ENCODE measurements around the gene KHNYN.

The KHNYN gene

GRCh38 chr14:24397639-24398292, 32.0 kb upstream of the KHNYN start:
- Mint-ChIP-seq H3K4me3 (peak overlapping the region; percentile 50), H3K27me3 (peaks cover 4% of the 10 kb centered on the region), H3K9me3 (ENCODE audit: low read depth) (no peaks in the 10 kb centered on the region), H3K27ac (no peak overlapping the region), H3K4me1 (ENCODE audit: low read depth) (peaks cover 8% of the 10 kb centered on the region), H3K36me3 (no peaks in the 10 kb centered on the region)

- H3K36me3 Mint-ChIP-seq, result no peaks in the 10 kb centered on the region
- H3K27me3 Mint-ChIP-seq, result peaks cover 3% of the 10 kb centered on the region
- peaks cover 8% of the 10 kb centered on the region for H3K4me1 Mint-ChIP-seq (ENCODE audit: low read depth)
- no peak overlapping the region for H3K4me3 Mint-ChIP-seq
- H3K27ac Mint-ChIP-seq, result no peak overlapping the region
- no peaks in the 10 kb centered on the region for H3K9me3 Mint-ChIP-seq (ENCODE audit: low read depth)
Observed at GRCh38 chr14:24398293-24398652, 31.5 kb upstream of the KHNYN start.

GRCh38 chr14:24398653-24399446, 30.9 kb upstream of the KHNYN start, which contains the start of gene NYNRIN:
Gene NYNRIN (plus strand): TSS chr14:24399003. CDS start chr14:24399247, 244 bp downstream.
- Mint-ChIP-seq H3K36me3 (no peaks in the 10 kb centered on the region), H3K4me3 (peak within 1 kb of the TSS; percentile 73), H3K27me3 (peaks cover 3% of the 10 kb centered on the region), H3K27ac (no peak within 1 kb of the TSS), H3K4me1 (ENCODE audit: low read depth) (peaks cover 8% of the 10 kb centered on the region), H3K9me3 (ENCODE audit: low read depth) (no peaks in the 10 kb centered on the region)

- H3K9me3 Mint-ChIP-seq (ENCODE audit: low read depth), result no peaks in the 10 kb centered on the region
- H3K27me3 Mint-ChIP-seq, result peaks cover 3% of the 10 kb centered on the region
- H3K4me1 Mint-ChIP-seq (ENCODE audit: low read depth), result peaks cover 8% of the 10 kb centered on the region
- no peaks in the 10 kb centered on the region for H3K36me3 Mint-ChIP-seq
- H3K27ac Mint-ChIP-seq, result no peak overlapping the region
- peak overlapping the region; percentile 73 for H3K4me3 Mint-ChIP-seq
Observed at GRCh38 chr14:24399447-24399822, 30.3 kb upstream of the KHNYN start.

- Mint-ChIP-seq H3K4me3 (peak overlapping the region; percentile 73), H3K4me1 (ENCODE audit: low read depth) (peaks cover 8% of the 10 kb centered on the region), H3K27me3 (peaks cover 3% of the 10 kb centered on the region), H3K36me3 (no peaks in the 10 kb centered on the region), H3K9me3 (ENCODE audit: low read depth) (no peaks in the 10 kb centered on the region), H3K27ac (no peak overlapping the region)
Observed at GRCh38 chr14:24399999-24400718, 29.6 kb upstream of the KHNYN start.

GRCh38 chr14:24401810-24402702, 27.7 kb upstream of the KHNYN start:
- Mint-ChIP-seq H3K27ac (no peak overlapping the region), H3K4me1 (ENCODE audit: low read depth) (peaks cover 8% of the 10 kb centered on the region), H3K4me3 (no peak overlapping the region), H3K9me3 (ENCODE audit: low read depth) (no peaks in the 10 kb centered on the region), H3K27me3 (peaks cover 6% of the 10 kb centered on the region), H3K36me3 (no peaks in the 10 kb centered on the region)

GRCh38 chr14:24403294-24403998, 26.3 kb upstream of the KHNYN start:
- H3K4me1 Mint-ChIP-seq (ENCODE audit: low read depth), result peaks cover 8% of the 10 kb centered on the region
- H3K9me3 Mint-ChIP-seq (ENCODE audit: low read depth), result no peaks in the 10 kb centered on the region
- H3K27ac Mint-ChIP-seq, result no peak overlapping the region
- H3K36me3 Mint-ChIP-seq, result no peaks in the 10 kb centered on the region
- H3K27me3 Mint-ChIP-seq, result peaks cover 6% of the 10 kb centered on the region
- no peak overlapping the region for H3K4me3 Mint-ChIP-seq

- Mint-ChIP-seq H3K36me3 (no peaks in the 10 kb centered on the region), H3K4me3 (no peak overlapping the region), H3K9me3 (ENCODE audit: low read depth) (no peaks in the 10 kb centered on the region), H3K27me3 (peaks cover 6% of the 10 kb centered on the region), H3K27ac (no peak overlapping the region), H3K4me1 (ENCODE audit: low read depth) (peaks cover 1% of the 10 kb centered on the region)
Observed at GRCh38 chr14:24404814-24405213, 24.9 kb upstream of the KHNYN start.

GRCh38 chr14:24406416-24406815, 23.3 kb upstream of the KHNYN start:
- Mint-ChIP-seq H3K27ac (no peak overlapping the region), H3K4me3 (no peak overlapping the region), H3K9me3 (ENCODE audit: low read depth) (no peaks in the 10 kb centered on the region), H3K36me3 (no peaks in the 10 kb centered on the region), H3K27me3 (peaks cover 3% of the 10 kb centered on the region), H3K4me1 (ENCODE audit: low read depth) (no peaks in the 10 kb centered on the region)

- no peaks in the 10 kb centered on the region for H3K36me3 Mint-ChIP-seq
- H3K9me3 Mint-ChIP-seq (ENCODE audit: low read depth), result no peaks in the 10 kb centered on the region
- peaks cover 3% of the 10 kb centered on the region for H3K27me3 Mint-ChIP-seq
- H3K4me1 Mint-ChIP-seq (ENCODE audit: low read depth), result no peaks in the 10 kb centered on the region
- H3K27ac Mint-ChIP-seq, result no peak overlapping the region
- H3K4me3 Mint-ChIP-seq, result no peak overlapping the region
Observed at GRCh38 chr14:24407608-24408325, 22.0 kb upstream of the KHNYN start.

GRCh38 chr14:24408764-24409163, 21.0 kb upstream of the KHNYN start:
- Mint-ChIP-seq H3K4me3 (no peak overlapping the region), H3K36me3 (no peaks in the 10 kb centered on the region), H3K27ac (no peak overlapping the region), H3K9me3 (ENCODE audit: low read depth) (no peaks in the 10 kb centered on the region), H3K27me3 (peaks cover 3% of the 10 kb centered on the region), H3K4me1 (ENCODE audit: low read depth) (no peaks in the 10 kb centered on the region)

GRCh38 chr14:24409192-24409591, 20.6 kb upstream of the KHNYN start:
- Mint-ChIP-seq H3K4me3 (no peak overlapping the region), H3K27ac (no peak overlapping the region), H3K27me3 (peaks cover 3% of the 10 kb centered on the region), H3K4me1 (ENCODE audit: low read depth) (no peaks in the 10 kb centered on the region), H3K9me3 (ENCODE audit: low read depth) (no peaks in the 10 kb centered on the region), H3K36me3 (no peaks in the 10 kb centered on the region)

GRCh38 chr14:24409956-24410355, 19.8 kb upstream of the KHNYN start:
- Mint-ChIP-seq H3K27me3 (peaks cover 3% of the 10 kb centered on the region), H3K4me3 (no peak overlapping the region), H3K36me3 (no peaks in the 10 kb centered on the region), H3K4me1 (ENCODE audit: low read depth) (no peaks in the 10 kb centered on the region), H3K9me3 (ENCODE audit: low read depth) (no peaks in the 10 kb centered on the region), H3K27ac (no peak overlapping the region)
